Pancreas (tissue), 10 donors: ENCODE measurements around the gene WDR72. TPM values are rescaled to one million over a fixed set of nuclear protein-coding genes. Genes with fewer than 3 reads are reported as not detected.

Source experiments
- ATAC-seq, 4 donors: fragments of 200-7000 bp; cut with Tn5 transposase; one replicate each; pipeline versions ENCODE4 v1.8.0 to v1.9.1; 2020; ENCODE audit warnings: mild to moderate bottlenecking in 4 of 4, moderate library complexity in 4 of 4
- DNase-seq, 6 donors: peaks; one replicate each; pipeline ENCODE4 v3.0.0-alpha.2; 2020
- FAIRE-seq: peaks from 2 replicates; lab custom pipeline; 2012; peaks lifted over from hg19 to GRCh38; lab: Jason Lieb, UNC
- H3K27ac ChIP-seq, 4 donors: fragments of 200-600 bp; sonication (generic); 1 replicate in 3 of 4; 2 replicates in 1 of 4; pipeline versions ENCODE4 v1.5.0 to v1.8.0; 2020
- H3K27me3 ChIP-seq, 4 donors: fragments of 200-600 bp; one replicate each; pipeline ENCODE4 v1.8.0; 2021
- H3K36me3 ChIP-seq, 3 donors: fragments of 200-600 bp; sonication (generic) in 1 of 3; one replicate each; pipeline versions ENCODE4 v1.5.0 to v1.8.0; 2020 to 2021
- H3K4me1 ChIP-seq, 3 donors: fragments of 200-600 bp; one replicate each; pipeline ENCODE4 v1.8.0; 2021
- H3K4me3 ChIP-seq, 4 donors: fragments of 200-600 bp; sonication (generic) in 2 of 4; one replicate each; pipeline versions ENCODE4 v1.5.0 to v1.8.0; 2020 to 2021
- H3K9me3 ChIP-seq, 4 donors: fragments of 200-600 bp; one replicate each; pipeline ENCODE4 v1.8.0; 2021
- WGBS, 2 donors: extraction: QIAGEN DNeasy Blood & Tissue Kit; methylation state at CpG; one replicate each; pipeline ENCODE4 v1.1.7; 2013; 5-methylcytosine and 5-hydroxymethylcytosine counted together
- intact Hi-C, 3 donors: fragments of 100-400 bp; cut with DNase I; formaldehyde crosslinking; loops; one replicate each; pipeline versions ENCODE4 v1.11.1 to v1.14.2; 2022
- polyA plus RNA-seq, 2 donors: library from polyadenylated mRNA; stranded (reverse); fragments of 200-250 nt; gene quantifications; one replicate each; pipeline ENCODE4 v1.2.3, GENCODE V29; 2013
- total RNA-seq, 6 donors: library from RNA; stranded (reverse); fragmentation: NEBNext Ultra II Directional in 4 of 6; extraction: Animal tissue kit (Norgen Biotek cat#: 25700) in 4 of 6; gene quantifications; one replicate each; pipeline versions ENCODE4 v1.2.1 to v1.2.4, GENCODE V29; 2021 to 2023
- TF ChIP-seq, protein P1 (sequence below), 4 donors: fragments of 200-600 bp; sonication (generic) in 3 of 4; IDR thresholded peaks; one replicate each; pipeline versions ENCODE4 v1.5.0 to v1.8.0; 2021; ENCODE audit warnings: antibody characterized with exemption in 4 of 4
- donor health status: healthy with polysubstance abuse.
- donor health status: DM: no; HTN: no; CAD: no; lungs with moderate emphysema.
- donor health status: DM: no; HTN: no; CAD: no.
- donor health status: control.
- donor health status: control.
- donor health status: Bipolar disorder and iron deficiency.
- donor health status: DM: yes; HTN: yes; CAD: no.
- donor health status: DM: no; HTN: no; CAD: no.
- donor health status: DM: no; HTN: no; CAD: no.
- donor health status: DM: yes; HTN: yes; CAD: no.

Gene WDR72
- total and polyA plus RNA-seq, 8 donors, result 1.0 to 5.3 (median 3.7) TPM

- Histone ChIP-seq H3K36me3 (no peaks in the 10 kb centered on the region), H3K4me1 (peaks cover 13 to 23% (median 18%) of the 10 kb centered on the region in 3 donors), H3K4me3 (no peak overlapping the region), H3K9me3 (no peaks in the 10 kb centered on the region), H3K27me3 (no peaks in the 10 kb centered on the region), H3K27ac (no peak overlapping the region)
- 82 to 87% methylated on average over 2 of the region's 2 CpGs for WGBS, 2 donors
- FAIRE-seq, result no peak
- intact Hi-C loops, result no loop called here
- no peak for DNase-seq
- TF ChIP-seq, protein P1, sequence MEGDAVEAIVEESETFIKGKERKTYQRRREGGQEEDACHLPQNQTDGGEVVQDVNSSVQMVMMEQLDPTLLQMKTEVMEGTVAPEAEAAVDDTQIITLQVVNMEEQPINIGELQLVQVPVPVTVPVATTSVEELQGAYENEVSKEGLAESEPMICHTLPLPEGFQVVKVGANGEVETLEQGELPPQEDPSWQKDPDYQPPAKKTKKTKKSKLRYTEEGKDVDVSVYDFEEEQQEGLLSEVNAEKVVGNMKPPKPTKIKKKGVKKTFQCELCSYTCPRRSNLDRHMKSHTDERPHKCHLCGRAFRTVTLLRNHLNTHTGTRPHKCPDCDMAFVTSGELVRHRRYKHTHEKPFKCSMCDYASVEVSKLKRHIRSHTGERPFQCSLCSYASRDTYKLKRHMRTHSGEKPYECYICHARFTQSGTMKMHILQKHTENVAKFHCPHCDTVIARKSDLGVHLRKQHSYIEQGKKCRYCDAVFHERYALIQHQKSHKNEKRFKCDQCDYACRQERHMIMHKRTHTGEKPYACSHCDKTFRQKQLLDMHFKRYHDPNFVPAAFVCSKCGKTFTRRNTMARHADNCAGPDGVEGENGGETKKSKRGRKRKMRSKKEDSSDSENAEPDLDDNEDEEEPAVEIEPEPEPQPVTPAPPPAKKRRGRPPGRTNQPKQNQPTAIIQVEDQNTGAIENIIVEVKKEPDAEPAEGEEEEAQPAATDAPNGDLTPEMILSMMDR (IDR thresholded peaks at IDR 0.05), result no peak
- no peak for ATAC-seq
These were observed 194.8 kb downstream of the WDR72 start for GRCh38 chr15:53564647-53565046.

DNA sequence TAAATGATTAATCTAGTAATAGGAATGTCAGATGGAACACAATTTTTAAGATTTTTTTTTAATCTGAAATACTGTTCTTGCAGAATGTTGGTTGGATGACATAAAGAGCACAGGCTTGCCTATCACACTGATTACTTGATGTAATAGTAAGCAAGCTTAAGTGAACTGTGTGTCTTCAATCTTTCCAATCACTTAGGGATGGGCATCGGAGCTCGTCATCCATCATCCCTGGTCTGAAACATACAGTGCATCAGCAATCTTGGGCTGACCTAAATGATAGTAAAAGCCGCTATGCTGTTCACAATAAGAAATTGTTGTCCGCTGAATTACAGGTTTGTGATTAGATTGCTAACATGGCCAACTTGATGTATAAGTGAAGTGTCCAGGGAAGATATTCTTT is 195.8 kb downstream of the WDR72 start:
- WGBS, 2 donors, result 91 to 92% methylated on average over 4 of the region's 4 CpGs
- ATAC-seq, result no peak
- no peak for DNase-seq
- H3K27me3 ChIP-seq, result no peaks in the 10 kb centered on the region
- H3K4me3 ChIP-seq, result no peak overlapping the region
- no peaks in the 10 kb centered on the region for H3K36me3 ChIP-seq
- peaks cover 19 to 31% (median 24%) of the 10 kb centered on the region in 3 donors for H3K4me1 ChIP-seq
- no peaks in the 10 kb centered on the region for H3K9me3 ChIP-seq
- FAIRE-seq, result no peak
- no peak overlapping the region for H3K27ac ChIP-seq
- TF ChIP-seq, protein P1 (IDR thresholded peaks at IDR 0.05), result no peak
- intact Hi-C loops, result no loop called here

GRCh38 chr15:53559364-53560277 is 199.8 kb downstream of the WDR72 start:
- TF ChIP-seq, protein P1 (IDR thresholded peaks at IDR 0.05), result no peak
- ATAC-seq (peak; percentile 78 to 94 (median 92)), FAIRE-seq (peak; percentile 57), DNase-seq (peak in 3 of 6 donors; percentile 3 to 22 (median 9))
- intact Hi-C loops, result no loop called here
- H3K4me1 ChIP-seq, result peaks cover 19 to 37% (median 25%) of the 10 kb centered on the region in 3 donors
- no peaks in the 10 kb centered on the region for H3K36me3 ChIP-seq
- H3K27ac ChIP-seq, result peak overlapping the region; percentile 14 to 68 (median 54)
- no peaks in the 10 kb centered on the region for H3K9me3 ChIP-seq
- H3K4me3 ChIP-seq, result no peak overlapping the region
- no peaks in the 10 kb centered on the region for H3K27me3 ChIP-seq
- WGBS, 2 donors, result 7% methylated on average over 7 of the region's 7 CpGs

GRCh38 chr15:53558384-53558783 is 201.1 kb downstream of the WDR72 start:
- no peaks in the 10 kb centered on the region for H3K9me3 ChIP-seq
- no peak for ATAC-seq
- no peak overlapping the region for H3K4me3 ChIP-seq
- FAIRE-seq, result no peak
- H3K27me3 ChIP-seq, result no peaks in the 10 kb centered on the region
- H3K27ac ChIP-seq, result no peak overlapping the region
- DNase-seq, result no peak
- TF ChIP-seq, protein P1 (IDR thresholded peaks at IDR 0.05), result no peak
- 41% methylated on average over 1 of the region's 1 CpG for WGBS, 2 donors
- H3K36me3 ChIP-seq, result no peaks in the 10 kb centered on the region
- peaks cover 19 to 37% (median 25%) of the 10 kb centered on the region in 3 donors for H3K4me1 ChIP-seq
- intact Hi-C loops, result no loop called here

DNA sequence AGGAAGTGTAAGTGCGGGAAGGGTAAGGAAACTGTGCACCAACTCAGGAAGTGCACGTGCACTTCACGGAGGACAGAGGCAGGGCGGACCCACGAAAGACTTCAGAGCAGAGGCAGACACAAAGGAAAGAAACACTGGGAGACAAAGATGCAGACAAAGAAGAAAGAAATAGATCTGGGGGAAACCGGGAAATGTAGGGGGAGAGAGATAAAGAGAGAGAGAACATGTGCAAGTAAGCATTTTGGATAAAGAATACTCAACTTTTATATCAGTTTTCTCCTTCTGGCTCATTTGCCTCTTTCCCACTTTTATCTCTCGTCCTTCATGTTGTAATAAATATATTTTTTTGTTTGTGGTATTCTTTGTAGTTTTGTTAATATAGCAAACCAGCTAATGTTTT is 204.2 kb downstream of the WDR72 start:
- 82 to 85% methylated on average over 7 of the region's 7 CpGs for WGBS, 2 donors
- Histone ChIP-seq H3K27me3 (no peaks in the 10 kb centered on the region), H3K9me3 (no peaks in the 10 kb centered on the region), H3K4me1 (peaks cover 16 to 26% (median 17%) of the 10 kb centered on the region in 3 donors), H3K36me3 (no peaks in the 10 kb centered on the region), H3K27ac (no peak overlapping the region), H3K4me3 (no peak overlapping the region)
- no peak for FAIRE-seq
- intact Hi-C loops, result no loop called here
- TF ChIP-seq, protein P1 (IDR thresholded peaks at IDR 0.05), result no peak
- no peak for ATAC-seq
- DNase-seq, result no peak
